ENCODE results near the gene KANSL1.

GRCh38 chr17:46010597-46011186, 182.5 kb downstream of the KANSL1 start:
- TF ChIP-seq, protein P1, sequence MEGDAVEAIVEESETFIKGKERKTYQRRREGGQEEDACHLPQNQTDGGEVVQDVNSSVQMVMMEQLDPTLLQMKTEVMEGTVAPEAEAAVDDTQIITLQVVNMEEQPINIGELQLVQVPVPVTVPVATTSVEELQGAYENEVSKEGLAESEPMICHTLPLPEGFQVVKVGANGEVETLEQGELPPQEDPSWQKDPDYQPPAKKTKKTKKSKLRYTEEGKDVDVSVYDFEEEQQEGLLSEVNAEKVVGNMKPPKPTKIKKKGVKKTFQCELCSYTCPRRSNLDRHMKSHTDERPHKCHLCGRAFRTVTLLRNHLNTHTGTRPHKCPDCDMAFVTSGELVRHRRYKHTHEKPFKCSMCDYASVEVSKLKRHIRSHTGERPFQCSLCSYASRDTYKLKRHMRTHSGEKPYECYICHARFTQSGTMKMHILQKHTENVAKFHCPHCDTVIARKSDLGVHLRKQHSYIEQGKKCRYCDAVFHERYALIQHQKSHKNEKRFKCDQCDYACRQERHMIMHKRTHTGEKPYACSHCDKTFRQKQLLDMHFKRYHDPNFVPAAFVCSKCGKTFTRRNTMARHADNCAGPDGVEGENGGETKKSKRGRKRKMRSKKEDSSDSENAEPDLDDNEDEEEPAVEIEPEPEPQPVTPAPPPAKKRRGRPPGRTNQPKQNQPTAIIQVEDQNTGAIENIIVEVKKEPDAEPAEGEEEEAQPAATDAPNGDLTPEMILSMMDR (IDR thresholded peaks at IDR 0.05) = no peak
- TF ChIP-seq, protein P2, sequence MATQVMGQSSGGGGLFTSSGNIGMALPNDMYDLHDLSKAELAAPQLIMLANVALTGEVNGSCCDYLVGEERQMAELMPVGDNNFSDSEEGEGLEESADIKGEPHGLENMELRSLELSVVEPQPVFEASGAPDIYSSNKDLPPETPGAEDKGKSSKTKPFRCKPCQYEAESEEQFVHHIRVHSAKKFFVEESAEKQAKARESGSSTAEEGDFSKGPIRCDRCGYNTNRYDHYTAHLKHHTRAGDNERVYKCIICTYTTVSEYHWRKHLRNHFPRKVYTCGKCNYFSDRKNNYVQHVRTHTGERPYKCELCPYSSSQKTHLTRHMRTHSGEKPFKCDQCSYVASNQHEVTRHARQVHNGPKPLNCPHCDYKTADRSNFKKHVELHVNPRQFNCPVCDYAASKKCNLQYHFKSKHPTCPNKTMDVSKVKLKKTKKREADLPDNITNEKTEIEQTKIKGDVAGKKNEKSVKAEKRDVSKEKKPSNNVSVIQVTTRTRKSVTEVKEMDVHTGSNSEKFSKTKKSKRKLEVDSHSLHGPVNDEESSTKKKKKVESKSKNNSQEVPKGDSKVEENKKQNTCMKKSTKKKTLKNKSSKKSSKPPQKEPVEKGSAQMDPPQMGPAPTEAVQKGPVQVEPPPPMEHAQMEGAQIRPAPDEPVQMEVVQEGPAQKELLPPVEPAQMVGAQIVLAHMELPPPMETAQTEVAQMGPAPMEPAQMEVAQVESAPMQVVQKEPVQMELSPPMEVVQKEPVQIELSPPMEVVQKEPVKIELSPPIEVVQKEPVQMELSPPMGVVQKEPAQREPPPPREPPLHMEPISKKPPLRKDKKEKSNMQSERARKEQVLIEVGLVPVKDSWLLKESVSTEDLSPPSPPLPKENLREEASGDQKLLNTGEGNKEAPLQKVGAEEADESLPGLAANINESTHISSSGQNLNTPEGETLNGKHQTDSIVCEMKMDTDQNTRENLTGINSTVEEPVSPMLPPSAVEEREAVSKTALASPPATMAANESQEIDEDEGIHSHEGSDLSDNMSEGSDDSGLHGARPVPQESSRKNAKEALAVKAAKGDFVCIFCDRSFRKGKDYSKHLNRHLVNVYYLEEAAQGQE (IDR thresholded peaks at IDR 0.05; ENCODE audit: insufficient read depth in 1 of 2, low read depth in 2 of 2, low read length in 1 of 2) = no peak
- TF ChIP-seq TCF7L2 (IDR thresholded peaks at IDR 0.05; ENCODE audit: low read depth, low read length) = no peak
- TF ChIP-seq POLR2AphosphoS5 (IDR thresholded peaks at IDR 0.05; ENCODE audit: low read depth, low read length) = no peak
